ENCODE data around the gene SLC38A1.

Gene SLC38A1

GRCh38 chr12:46160981-46161690 is 107.7 kb downstream of the SLC38A1 start:
- DNase-seq = no peak

- DNase-seq = no peak
Observed at GRCh38 chr12:46160101-46160980, 108.5 kb downstream of the SLC38A1 start.

- no peak for DNase-seq
Observed at GRCh38 chr12:46159309-46159901, 109.4 kb downstream of the SLC38A1 start.

- no peak for DNase-seq
Observed at GRCh38 chr12:46158501-46158900, 110.3 kb downstream of the SLC38A1 start.

- no peak for DNase-seq
Observed at GRCh38 chr12:46154221-46154985, 114.4 kb downstream of the SLC38A1 start.

GRCh38 chr12:46153268-46153872 is 115.5 kb downstream of the SLC38A1 start:
- DNase-seq = no peak

- no peak for DNase-seq
Observed at GRCh38 chr12:46152456-46152855, 116.4 kb downstream of the SLC38A1 start.

- DNase-seq = no peak
Observed at GRCh38 chr12:46150735-46151134, 118.1 kb downstream of the SLC38A1 start.

GRCh38 chr12:46149905-46150304 is 118.9 kb downstream of the SLC38A1 start:
- DNase-seq = no peak

GRCh38 chr12:46149079-46149464 is 119.8 kb downstream of the SLC38A1 start:
- DNase-seq = no peak

GRCh38 chr12:46148327-46149078 is 120.3 kb downstream of the SLC38A1 start:
- no peak for DNase-seq

GRCh38 chr12:46147144-46147543 is 121.7 kb downstream of the SLC38A1 start:
- DNase-seq = no peak

- no peak for DNase-seq
Observed at GRCh38 chr12:46145881-46146280, 123.0 kb downstream of the SLC38A1 start.

- DNase-seq = no peak
Observed at GRCh38 chr12:46144433-46144832, 124.4 kb downstream of the SLC38A1 start.

- no peak for DNase-seq
Observed at GRCh38 chr12:46136249-46136648, 132.6 kb downstream of the SLC38A1 start.

GRCh38 chr12:46135750-46136149 is 133.1 kb downstream of the SLC38A1 start:
- no peak for DNase-seq

- no peak for DNase-seq
Observed at GRCh38 chr12:46134852-46135251, 134.0 kb downstream of the SLC38A1 start.

- DNase-seq = no peak
Observed at GRCh38 chr12:46134205-46134811, 134.5 kb downstream of the SLC38A1 start.

GRCh38 chr12:46133751-46134150 is 135.1 kb downstream of the SLC38A1 start:
- DNase-seq = no peak
